ENCODE measurements around the gene GAGE12H. TPM values are rescaled to one million over a fixed set of nuclear protein-coding genes. Genes with fewer than 3 reads are reported as not detected.
"Not testable (repeated sequence)": the region's sequence is repeated elsewhere in the genome, so short reads cannot be mapped to it uniquely, and the experiment has no call there.

Gene GAGE12H, protein sequence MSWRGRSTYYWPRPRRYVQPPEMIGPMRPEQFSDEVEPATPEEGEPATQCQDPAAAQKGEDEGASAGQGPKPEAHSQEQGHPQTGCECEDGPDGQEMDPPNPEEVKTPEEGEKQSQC
- not detected for total RNA-seq

DNA sequence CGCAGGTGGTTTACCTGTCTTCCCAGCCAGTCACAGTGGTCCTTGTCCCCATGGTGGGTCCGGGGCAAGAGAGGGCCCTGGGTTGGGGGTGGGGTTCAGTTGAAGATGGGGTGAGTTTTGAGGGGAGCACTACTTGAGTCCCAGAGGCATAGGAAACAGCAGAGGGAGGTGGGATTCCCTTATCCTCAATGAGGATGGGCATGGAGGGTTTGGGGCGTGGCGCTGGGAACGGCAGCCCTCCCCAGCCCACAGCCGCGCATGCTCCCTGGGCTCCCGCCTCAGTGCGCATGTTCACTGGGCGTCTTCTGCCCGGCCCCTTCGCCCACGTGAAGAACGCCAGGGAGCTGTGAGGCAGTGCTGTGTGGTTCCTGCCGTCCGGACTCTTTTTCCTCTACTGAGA lies at the start of gene GAGE12H:
Gene GAGE12H (plus strand): TSS at position 301 of the 400 bp plus-strand sequence. CDS start 1,155 bp downstream, outside the sequence.
- intact Hi-C loops (cut with DNase I); DNase-seq (ENCODE audit: low spot score); H3K36me3 ChIP-seq; H3K4me3 ChIP-seq; H3K4me1 ChIP-seq (replicated peaks); H3K27ac ChIP-seq; H3K9me3 ChIP-seq; H3K27me3 ChIP-seq (replicated peaks; ENCODE audit: insufficient read depth): not testable (repeated sequence)
- no CpG with 5 or more reads among the region's 16 CpGs for WGBS

DNA sequence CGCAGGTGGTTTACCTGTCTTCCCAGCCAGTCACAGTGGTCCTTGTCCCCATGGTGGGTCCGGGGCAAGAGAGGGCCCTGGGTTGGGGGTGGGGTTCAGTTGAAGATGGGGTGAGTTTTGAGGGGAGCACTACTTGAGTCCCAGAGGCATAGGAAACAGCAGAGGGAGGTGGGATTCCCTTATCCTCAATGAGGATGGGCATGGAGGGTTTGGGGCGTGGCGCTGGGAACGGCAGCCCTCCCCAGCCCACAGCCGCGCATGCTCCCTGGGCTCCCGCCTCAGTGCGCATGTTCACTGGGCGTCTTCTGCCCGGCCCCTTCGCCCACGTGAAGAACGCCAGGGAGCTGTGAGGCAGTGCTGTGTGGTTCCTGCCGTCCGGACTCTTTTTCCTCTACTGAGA lies 47.9 kb upstream of the GAGE12H start, which contains the start of gene GAGE12C:
Gene GAGE12C (plus strand): TSS at position 301 of the 400 bp plus-strand sequence. CDS start 1,155 bp downstream, outside the sequence.
- DNase-seq (ENCODE audit: low spot score); H3K4me1 ChIP-seq (replicated peaks); H3K27ac ChIP-seq; H3K9me3 ChIP-seq; intact Hi-C loops (cut with DNase I); H3K27me3 ChIP-seq (replicated peaks; ENCODE audit: insufficient read depth); H3K36me3 ChIP-seq; H3K4me3 ChIP-seq: not testable (repeated sequence)
- WGBS: no CpG with 5 or more reads among the region's 16 CpGs

DNA sequence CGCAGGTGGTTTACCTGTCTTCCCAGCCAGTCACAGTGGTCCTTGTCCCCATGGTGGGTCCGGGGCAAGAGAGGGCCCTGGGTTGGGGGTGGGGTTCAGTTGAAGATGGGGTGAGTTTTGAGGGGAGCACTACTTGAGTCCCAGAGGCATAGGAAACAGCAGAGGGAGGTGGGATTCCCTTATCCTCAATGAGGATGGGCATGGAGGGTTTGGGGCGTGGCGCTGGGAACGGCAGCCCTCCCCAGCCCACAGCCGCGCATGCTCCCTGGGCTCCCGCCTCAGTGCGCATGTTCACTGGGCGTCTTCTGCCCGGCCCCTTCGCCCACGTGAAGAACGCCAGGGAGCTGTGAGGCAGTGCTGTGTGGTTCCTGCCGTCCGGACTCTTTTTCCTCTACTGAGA lies 38.3 kb upstream of the GAGE12H start, which contains the start of gene GAGE12D:
Gene GAGE12D (plus strand): TSS at position 301 of the 400 bp plus-strand sequence. CDS start 1,155 bp downstream, outside the sequence.
- H3K9me3 ChIP-seq; H3K27ac ChIP-seq; H3K27me3 ChIP-seq (replicated peaks; ENCODE audit: insufficient read depth); H3K4me3 ChIP-seq; DNase-seq (ENCODE audit: low spot score); H3K4me1 ChIP-seq (replicated peaks); H3K36me3 ChIP-seq; intact Hi-C loops (cut with DNase I): not testable (repeated sequence)
- WGBS: no CpG with 5 or more reads among the region's 16 CpGs

DNA sequence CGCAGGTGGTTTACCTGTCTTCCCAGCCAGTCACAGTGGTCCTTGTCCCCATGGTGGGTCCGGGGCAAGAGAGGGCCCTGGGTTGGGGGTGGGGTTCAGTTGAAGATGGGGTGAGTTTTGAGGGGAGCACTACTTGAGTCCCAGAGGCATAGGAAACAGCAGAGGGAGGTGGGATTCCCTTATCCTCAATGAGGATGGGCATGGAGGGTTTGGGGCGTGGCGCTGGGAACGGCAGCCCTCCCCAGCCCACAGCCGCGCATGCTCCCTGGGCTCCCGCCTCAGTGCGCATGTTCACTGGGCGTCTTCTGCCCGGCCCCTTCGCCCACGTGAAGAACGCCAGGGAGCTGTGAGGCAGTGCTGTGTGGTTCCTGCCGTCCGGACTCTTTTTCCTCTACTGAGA lies 28.8 kb upstream of the GAGE12H start, which contains the start of gene GAGE12E:
Gene GAGE12E (plus strand): TSS at position 301 of the 400 bp plus-strand sequence. CDS start 1,155 bp downstream, outside the sequence.
- H3K9me3 ChIP-seq; H3K27me3 ChIP-seq (replicated peaks; ENCODE audit: insufficient read depth); DNase-seq (ENCODE audit: low spot score); H3K27ac ChIP-seq; intact Hi-C loops (cut with DNase I); H3K4me3 ChIP-seq; H3K4me1 ChIP-seq (replicated peaks); H3K36me3 ChIP-seq: not testable (repeated sequence)
- no CpG with 5 or more reads among the region's 16 CpGs for WGBS

DNA sequence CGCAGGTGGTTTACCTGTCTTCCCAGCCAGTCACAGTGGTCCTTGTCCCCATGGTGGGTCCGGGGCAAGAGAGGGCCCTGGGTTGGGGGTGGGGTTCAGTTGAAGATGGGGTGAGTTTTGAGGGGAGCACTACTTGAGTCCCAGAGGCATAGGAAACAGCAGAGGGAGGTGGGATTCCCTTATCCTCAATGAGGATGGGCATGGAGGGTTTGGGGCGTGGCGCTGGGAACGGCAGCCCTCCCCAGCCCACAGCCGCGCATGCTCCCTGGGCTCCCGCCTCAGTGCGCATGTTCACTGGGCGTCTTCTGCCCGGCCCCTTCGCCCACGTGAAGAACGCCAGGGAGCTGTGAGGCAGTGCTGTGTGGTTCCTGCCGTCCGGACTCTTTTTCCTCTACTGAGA lies 19.2 kb upstream of the GAGE12H start, which contains the start of gene GAGE12F:
Gene GAGE12F (plus strand): TSS at position 301 of the 400 bp plus-strand sequence. CDS start 1,155 bp downstream, outside the sequence.
- intact Hi-C loops (cut with DNase I); H3K27ac ChIP-seq; H3K4me1 ChIP-seq (replicated peaks); H3K36me3 ChIP-seq; H3K27me3 ChIP-seq (replicated peaks; ENCODE audit: insufficient read depth); H3K9me3 ChIP-seq; DNase-seq (ENCODE audit: low spot score); H3K4me3 ChIP-seq: not testable (repeated sequence)
- WGBS: no CpG with 5 or more reads among the region's 16 CpGs

DNA sequence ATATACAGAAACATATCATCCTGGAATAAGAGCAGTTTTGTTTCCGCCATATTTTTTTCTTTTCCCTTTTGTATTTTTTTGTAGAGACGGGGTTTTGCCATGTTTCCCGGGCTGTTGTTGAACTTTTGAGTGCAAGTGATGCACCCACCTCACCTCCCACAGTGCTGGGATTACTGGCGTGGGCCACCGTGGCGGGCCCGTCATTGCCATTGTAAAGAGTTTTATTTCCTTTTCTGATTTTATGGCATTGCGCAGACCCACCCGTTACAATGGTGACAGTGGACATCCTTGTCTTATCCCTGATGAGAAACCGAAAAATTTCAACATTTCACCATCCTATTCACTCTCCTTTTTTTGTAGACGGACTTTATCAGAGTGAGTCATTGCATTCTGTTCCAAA lies 11.0 kb upstream of the GAGE12H start:
- DNase-seq (ENCODE audit: low spot score); H3K4me1 ChIP-seq (replicated peaks); intact Hi-C loops (cut with DNase I); H3K36me3 ChIP-seq; H3K27me3 ChIP-seq (replicated peaks; ENCODE audit: insufficient read depth); H3K9me3 ChIP-seq; H3K4me3 ChIP-seq; H3K27ac ChIP-seq: not testable (repeated sequence)
- no CpG with 5 or more reads among the region's 11 CpGs for WGBS

DNA sequence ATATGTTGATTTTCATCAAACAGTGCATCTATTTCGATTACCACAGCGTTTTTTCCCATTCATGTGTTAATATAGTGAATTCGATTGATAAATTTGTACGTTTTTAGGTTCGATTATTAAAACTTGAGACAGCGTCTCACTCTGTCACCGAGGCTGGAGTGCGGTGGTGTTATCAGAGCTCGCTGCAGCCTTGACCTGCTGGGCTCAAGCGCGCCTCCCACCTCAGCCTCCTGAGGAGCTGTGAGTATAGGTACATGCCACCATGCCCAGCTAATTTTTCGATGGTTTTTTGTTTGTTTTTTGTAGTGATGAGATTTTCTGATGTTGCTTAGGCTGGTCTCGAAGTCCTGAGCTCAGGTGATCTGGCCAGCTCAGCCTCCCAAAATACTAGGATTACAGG lies 10.6 kb upstream of the GAGE12H start:
- DNase-seq (ENCODE audit: low spot score); H3K27me3 ChIP-seq (replicated peaks; ENCODE audit: insufficient read depth); H3K4me3 ChIP-seq; H3K27ac ChIP-seq; H3K36me3 ChIP-seq; intact Hi-C loops (cut with DNase I); H3K9me3 ChIP-seq; H3K4me1 ChIP-seq (replicated peaks): not testable (repeated sequence)
- WGBS: no CpG with 5 or more reads among the region's 13 CpGs

DNA sequence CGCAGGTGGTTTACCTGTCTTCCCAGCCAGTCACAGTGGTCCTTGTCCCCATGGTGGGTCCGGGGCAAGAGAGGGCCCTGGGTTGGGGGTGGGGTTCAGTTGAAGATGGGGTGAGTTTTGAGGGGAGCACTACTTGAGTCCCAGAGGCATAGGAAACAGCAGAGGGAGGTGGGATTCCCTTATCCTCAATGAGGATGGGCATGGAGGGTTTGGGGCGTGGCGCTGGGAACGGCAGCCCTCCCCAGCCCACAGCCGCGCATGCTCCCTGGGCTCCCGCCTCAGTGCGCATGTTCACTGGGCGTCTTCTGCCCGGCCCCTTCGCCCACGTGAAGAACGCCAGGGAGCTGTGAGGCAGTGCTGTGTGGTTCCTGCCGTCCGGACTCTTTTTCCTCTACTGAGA lies 9.6 kb upstream of the GAGE12H start, which contains the start of gene GAGE12G:
Gene GAGE12G (plus strand): TSS at position 301 of the 400 bp plus-strand sequence. CDS start 1,155 bp downstream, outside the sequence.
- intact Hi-C loops (cut with DNase I): not testable (repeated sequence)

DNA sequence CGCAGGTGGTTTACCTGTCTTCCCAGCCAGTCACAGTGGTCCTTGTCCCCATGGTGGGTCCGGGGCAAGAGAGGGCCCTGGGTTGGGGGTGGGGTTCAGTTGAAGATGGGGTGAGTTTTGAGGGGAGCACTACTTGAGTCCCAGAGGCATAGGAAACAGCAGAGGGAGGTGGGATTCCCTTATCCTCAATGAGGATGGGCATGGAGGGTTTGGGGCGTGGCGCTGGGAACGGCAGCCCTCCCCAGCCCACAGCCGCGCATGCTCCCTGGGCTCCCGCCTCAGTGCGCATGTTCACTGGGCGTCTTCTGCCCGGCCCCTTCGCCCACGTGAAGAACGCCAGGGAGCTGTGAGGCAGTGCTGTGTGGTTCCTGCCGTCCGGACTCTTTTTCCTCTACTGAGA lies 9.4 kb downstream of the GAGE12H start, which contains the start of gene GAGE2A:
Gene GAGE2A (plus strand): TSS at position 301 of the 400 bp plus-strand sequence. CDS start 1,155 bp downstream, outside the sequence.
- no CpG with 5 or more reads among the region's 16 CpGs for WGBS

More for the DNA sequence above, 9.6 kb upstream of the GAGE12H start, which contains the start of gene GAGE12G:
- H3K4me1 ChIP-seq (replicated peaks); H3K27ac ChIP-seq; H3K4me3 ChIP-seq; DNase-seq (ENCODE audit: low spot score); H3K36me3 ChIP-seq; H3K9me3 ChIP-seq; H3K27me3 ChIP-seq (replicated peaks; ENCODE audit: insufficient read depth): not testable (repeated sequence)
- WGBS: no CpG with 5 or more reads among the region's 16 CpGs

DNA sequence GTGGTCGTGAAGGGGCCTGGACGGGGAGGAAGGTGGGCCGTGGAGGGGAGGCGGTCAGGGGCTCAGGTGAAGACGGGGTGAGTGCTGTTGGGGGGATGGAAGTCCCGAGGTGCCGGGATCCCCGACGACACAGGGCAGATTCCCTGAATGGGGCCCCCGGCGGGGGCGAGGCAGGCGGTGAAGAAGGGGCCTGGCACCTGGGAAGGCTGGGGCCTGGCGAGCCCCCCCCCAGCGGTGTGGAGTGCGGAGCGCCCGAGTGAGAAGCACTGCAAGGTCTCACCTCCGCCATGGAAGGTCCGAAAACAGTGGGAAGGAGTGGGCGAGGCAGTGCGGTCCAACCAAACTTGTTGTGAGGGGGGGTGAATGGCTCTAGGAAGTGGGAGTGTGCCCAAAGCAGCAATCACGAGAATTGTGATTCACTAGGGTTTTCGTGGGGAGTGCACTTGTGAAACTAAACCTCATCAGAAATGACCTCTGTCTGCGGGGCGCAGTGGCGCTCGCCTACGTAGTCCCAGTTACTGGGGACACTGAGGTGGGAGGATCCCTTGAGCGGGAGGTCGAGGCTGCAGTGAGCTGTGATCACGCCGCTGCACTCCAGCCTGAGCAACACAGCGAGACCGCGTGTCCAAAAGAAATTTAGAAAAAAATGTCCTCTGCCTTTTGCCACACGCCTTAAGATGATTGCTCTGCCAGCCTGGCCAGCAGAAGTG lies 10.2 kb downstream of the GAGE12H start:
- DNase-seq (ENCODE audit: low spot score); H3K4me1 ChIP-seq (replicated peaks); H3K27ac ChIP-seq; intact Hi-C loops (cut with DNase I); H3K36me3 ChIP-seq; H3K4me3 ChIP-seq; H3K9me3 ChIP-seq; H3K27me3 ChIP-seq (replicated peaks; ENCODE audit: insufficient read depth): not testable (repeated sequence)
- WGBS: 94% methylated on average over 31 of the region's 37 CpGs

More for the DNA sequence above, 9.4 kb downstream of the GAGE12H start, which contains the start of gene GAGE2A:
- H3K9me3 ChIP-seq; H3K4me3 ChIP-seq; H3K27ac ChIP-seq; H3K4me1 ChIP-seq (replicated peaks); DNase-seq (ENCODE audit: low spot score); intact Hi-C loops (cut with DNase I); H3K36me3 ChIP-seq; H3K27me3 ChIP-seq (replicated peaks; ENCODE audit: insufficient read depth): not testable (repeated sequence)

DNA sequence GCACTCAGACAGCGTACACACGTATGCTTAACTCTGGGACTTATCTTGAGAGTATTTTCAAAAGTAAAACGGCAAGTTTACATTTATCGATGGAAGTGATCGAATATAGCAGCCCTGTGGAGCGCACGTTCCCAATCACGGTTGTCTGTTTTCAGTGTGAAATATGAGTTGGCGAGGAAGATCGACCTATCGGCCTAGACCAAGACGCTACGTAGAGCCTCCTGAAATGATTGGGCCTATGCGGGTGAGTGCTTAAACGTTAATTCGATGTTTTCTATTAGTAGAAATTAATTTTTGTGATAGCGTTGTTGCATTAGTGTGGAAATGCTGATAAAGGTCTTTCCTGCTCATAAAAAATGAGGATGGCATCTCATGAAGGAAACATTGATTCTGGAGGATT lies 10.7 kb downstream of the GAGE12H start:
- H3K27me3 ChIP-seq (replicated peaks; ENCODE audit: insufficient read depth); DNase-seq (ENCODE audit: low spot score); intact Hi-C loops (cut with DNase I); H3K4me3 ChIP-seq; H3K27ac ChIP-seq; H3K36me3 ChIP-seq; H3K9me3 ChIP-seq; H3K4me1 ChIP-seq (replicated peaks): not testable (repeated sequence)
- WGBS: 96% methylated on average over 14 of the region's 17 CpGs

DNA sequence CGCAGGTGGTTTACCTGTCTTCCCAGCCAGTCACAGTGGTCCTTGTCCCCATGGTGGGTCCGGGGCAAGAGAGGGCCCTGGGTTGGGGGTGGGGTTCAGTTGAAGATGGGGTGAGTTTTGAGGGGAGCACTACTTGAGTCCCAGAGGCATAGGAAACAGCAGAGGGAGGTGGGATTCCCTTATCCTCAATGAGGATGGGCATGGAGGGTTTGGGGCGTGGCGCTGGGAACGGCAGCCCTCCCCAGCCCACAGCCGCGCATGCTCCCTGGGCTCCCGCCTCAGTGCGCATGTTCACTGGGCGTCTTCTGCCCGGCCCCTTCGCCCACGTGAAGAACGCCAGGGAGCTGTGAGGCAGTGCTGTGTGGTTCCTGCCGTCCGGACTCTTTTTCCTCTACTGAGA lies 19.0 kb downstream of the GAGE12H start, which contains the start of gene GAGE1:
Gene GAGE1 (plus strand): TSS at position 301 of the 400 bp plus-strand sequence. CDS start 1,155 bp downstream, outside the sequence.
- intact Hi-C loops (cut with DNase I); H3K4me1 ChIP-seq (replicated peaks); H3K27me3 ChIP-seq (replicated peaks; ENCODE audit: insufficient read depth); H3K9me3 ChIP-seq; H3K27ac ChIP-seq; H3K36me3 ChIP-seq; H3K4me3 ChIP-seq; DNase-seq (ENCODE audit: low spot score): not testable (repeated sequence)
- WGBS: no CpG with 5 or more reads among the region's 16 CpGs

All from prostate gland (tissue), 2 donors.